GM12801 (cell line): ENCODE results near the gene CRTAC1.

ENCODE experiments used
- CTCF ChIP-seq: IDR thresholded peaks from one replicate; pipeline ENCODE4 v1.5.1; 2011; ENCODE audit warnings: control low read depth; ENCODE audit not compliant: insufficient read length; ENCODE audit errors: extremely low read depth

The CRTAC1 gene

GRCh38 chr10:97991871-97992270 lies 38.5 kb downstream of the CRTAC1 start:
- no peak for TF ChIP-seq CTCF

GRCh38 chr10:97981816-97982215 lies 48.6 kb downstream of the CRTAC1 start:
- TF ChIP-seq CTCF, result no peak

- no peak for TF ChIP-seq CTCF
Measured at GRCh38 chr10:97977673-97978072, 52.7 kb downstream of the CRTAC1 start.

GRCh38 chr10:97975598-97975997 lies 54.8 kb downstream of the CRTAC1 start:
- TF ChIP-seq CTCF, result no peak

- no peak for TF ChIP-seq CTCF
Measured at GRCh38 chr10:97974526-97975525, 55.6 kb downstream of the CRTAC1 start.

- TF ChIP-seq CTCF, result no peak
Measured at GRCh38 chr10:97974100-97974499, 56.3 kb downstream of the CRTAC1 start.

GRCh38 chr10:97969538-97970079 lies 60.8 kb downstream of the CRTAC1 start:
- TF ChIP-seq CTCF, result no peak
